Nephron progenitor cell (in vitro differentiated cells): ENCODE results near the gene GFY.
A peak's percentile ranks its signal among the peaks of the same experiment; 100 is the strongest.

Experiments used
- DNase-seq: peaks from one replicate; pipeline ENCODE4 v3.0.0; 2021
- H3K27ac Mint-ChIP-seq: 2 replicates; pipeline ENCODE4 v1.8.0; 2021; ENCODE audit warnings: mild to moderate bottlenecking, moderate library complexity, mixed read lengths
- H3K27me3 Mint-ChIP-seq: 2 replicates; pipeline ENCODE4 v1.8.0; 2021; ENCODE audit warnings: mild to moderate bottlenecking, low read depth, mixed read lengths; ENCODE audit not compliant: poor library complexity
- H3K36me3 Mint-ChIP-seq: 2 replicates; pipeline ENCODE4 v1.8.0; 2021; ENCODE audit warnings: low read depth, mixed read lengths
- H3K4me1 Mint-ChIP-seq: 2 replicates; pipeline ENCODE4 v1.8.0; 2021; ENCODE audit warnings: mixed read lengths
- H3K4me3 Mint-ChIP-seq: 2 replicates; pipeline ENCODE4 v1.8.0; 2021; ENCODE audit warnings: mild to moderate bottlenecking, moderate library complexity, mixed read lengths
- H3K9me3 Mint-ChIP-seq: 2 replicates; pipeline ENCODE4 v1.8.0; 2021; ENCODE audit warnings: mild to moderate bottlenecking, moderate library complexity, mixed read lengths
- CTCF ChIP-seq: fragments of 200-600 bp; sonication (generic); IDR thresholded peaks from 2 replicates; pipeline ENCODE4 v1.5.0; 2021; ENCODE audit warnings: antibody characterized with exemption

GFY gene

GRCh38 chr19:49461656-49462055, 36.5 kb downstream of the GFY start:
- no peaks in the 10 kb centered on the region for H3K9me3 Mint-ChIP-seq
- no peak for TF ChIP-seq CTCF
- no peaks in the 10 kb centered on the region for H3K27me3 Mint-ChIP-seq
- DNase-seq, result no peak
- no peak overlapping the region for H3K27ac Mint-ChIP-seq
- H3K4me1 Mint-ChIP-seq, result peaks cover 6% of the 10 kb centered on the region
- H3K4me3 Mint-ChIP-seq, result no peak overlapping the region
- H3K36me3 Mint-ChIP-seq, result peaks cover 19% of the 10 kb centered on the region

- H3K27ac Mint-ChIP-seq, result peak overlapping the region; percentile 83
- peaks cover 13% of the 10 kb centered on the region for H3K36me3 Mint-ChIP-seq
- H3K4me1 Mint-ChIP-seq, result no peaks in the 10 kb centered on the region
- no peak for TF ChIP-seq CTCF
- no peaks in the 10 kb centered on the region for H3K27me3 Mint-ChIP-seq
- H3K4me3 Mint-ChIP-seq, result no peak overlapping the region
- H3K9me3 Mint-ChIP-seq, result no peaks in the 10 kb centered on the region
- no peak for DNase-seq
These were observed 37.3 kb downstream of the GFY start for GRCh38 chr19:49462492-49462891.

- no peak for TF ChIP-seq CTCF
These were observed 39.0 kb downstream of the GFY start for GRCh38 chr19:49463960-49464740.

GRCh38 chr19:49465371-49465770, 40.2 kb downstream of the GFY start:
- TF ChIP-seq CTCF, result no peak
- Mint-ChIP-seq H3K4me1 (peaks cover 8% of the 10 kb centered on the region), H3K36me3 (peaks cover 15% of the 10 kb centered on the region), H3K4me3 (no peak overlapping the region), H3K9me3 (no peaks in the 10 kb centered on the region), H3K27ac (peak overlapping the region; percentile 48), H3K27me3 (no peaks in the 10 kb centered on the region)
- DNase-seq, result no peak

More at GRCh38 chr19:49463960-49464740, 39.0 kb downstream of the GFY start:
- H3K9me3 Mint-ChIP-seq, result no peaks in the 10 kb centered on the region
- no peaks in the 10 kb centered on the region for H3K27me3 Mint-ChIP-seq
- no peak overlapping the region for H3K27ac Mint-ChIP-seq
- DNase-seq, result no peak
- no peak overlapping the region for H3K4me3 Mint-ChIP-seq
- H3K4me1 Mint-ChIP-seq, result peaks cover 7% of the 10 kb centered on the region
- peaks cover 19% of the 10 kb centered on the region for H3K36me3 Mint-ChIP-seq

GRCh38 chr19:49468199-49468598, 43.0 kb downstream of the GFY start:
- DNase-seq, result no peak
- no peak overlapping the region for H3K27ac Mint-ChIP-seq

More at GRCh38 chr19:49468199-49468598, 43.0 kb downstream of the GFY start:
- Mint-ChIP-seq H3K27me3 (no peaks in the 10 kb centered on the region), H3K4me1 (peaks cover 8% of the 10 kb centered on the region), H3K9me3 (no peaks in the 10 kb centered on the region), H3K36me3 (peaks cover 14% of the 10 kb centered on the region), H3K4me3 (no peak overlapping the region)
- no peak for TF ChIP-seq CTCF
